HepG2 (cell line): Measurements from ENCODE around the gene BAMBI. TPM values are rescaled to one million over a fixed set of nuclear protein-coding genes. Genes with fewer than 3 reads are reported as not detected.

Source experiments
- ETV6 ChIP-seq: sonication (generic); formaldehyde crosslinking; conservative IDR thresholded peaks from 2 replicates; pipeline ENCODE4 v1.4.0; 2020; ENCODE audit warnings: missing genetic modification reagents
- KDM2A ChIP-seq: sonication (generic); formaldehyde crosslinking; IDR thresholded peaks from 2 replicates; pipeline ENCODE4 v1.4.0; 2020; ENCODE audit warnings: low read depth, missing genetic modification reagents, borderline replicate concordance
- PCBP1 ChIP-seq: fragments of 200-400 bp; formaldehyde crosslinking; IDR thresholded peaks from 2 replicates; pipeline ENCODE4 v1.6.1; 2017; ENCODE audit warnings: mild to moderate bottlenecking, low read depth, low read length, borderline replicate concordance
- POLR2A ChIP-seq, 2 experiments: IDR thresholded peaks; 2 replicates each; pipeline ENCODE4 v1.6.1; 2011; ENCODE audit warnings: low read depth in 2 of 2, low read length in 2 of 2, mild to moderate bottlenecking in 1 of 2, moderate library complexity in 1 of 2; ENCODE audit not compliant: insufficient read depth in 1 of 2
- RBFOX2 ChIP-seq: fragments of 200-400 bp; formaldehyde crosslinking; IDR thresholded peaks from 2 replicates; pipeline ENCODE4 v1.6.1; 2017; ENCODE audit warnings: low read depth, mild to moderate bottlenecking, low read length
- SP4 ChIP-seq: sonication (generic); formaldehyde crosslinking; IDR thresholded peaks from 2 replicates; pipeline ENCODE4 v1.8.1; 2023; ENCODE audit warnings: mild to moderate bottlenecking, missing genetic modification reagents
- SPEN ChIP-seq: sonication (generic); formaldehyde crosslinking; IDR thresholded peaks from 2 replicates; pipeline ENCODE4 v1.5.1; 2020; ENCODE audit warnings: low read depth, mild to moderate bottlenecking, missing genetic modification reagents
- ZNF556 ChIP-seq: sonication (generic); formaldehyde crosslinking; IDR thresholded peaks from 2 replicates; pipeline ENCODE4 v1.4.0; 2020; ENCODE audit warnings: mild to moderate bottlenecking, missing genetic modification reagents, borderline replicate concordance
- ZNF766 ChIP-seq: sonication (generic); formaldehyde crosslinking; IDR thresholded peaks from 2 replicates; pipeline ENCODE4 v1.5.0; 2020; ENCODE audit warnings: missing genetic modification reagents, borderline replicate concordance
- ZNF776 ChIP-seq: sonication (generic); formaldehyde crosslinking; IDR thresholded peaks from 2 replicates; pipeline ENCODE4 v1.4.0; 2020; ENCODE audit warnings: mild to moderate bottlenecking, missing genetic modification reagents
- polyA plus RNA-seq, 8 experiments: library from polyadenylated mRNA; depleted of rRNA in 3 of 8; stranded (reverse) in 7 of 8; unstranded in 1 of 8; fragments of >200 nt; fragmentation: Illumina TruSeq in 4 of 8; extraction: Trizol in 4 of 8; gene quantifications; 2 replicates each; pipeline versions ENCODE4 v1.2.1 to v1.2.3, GENCODE V29; 2011 to 2016; ENCODE audit warnings: low read depth in 4 of 8, missing spikeins in 1 of 8, mixed read lengths in 1 of 8; ENCODE audit not compliant: insufficient read depth in 1 of 8
- total RNA-seq, 5 experiments: library from RNA; depleted of rRNA; stranded (reverse); fragments of >200 nt; fragmentation: Illumina TruSeq; extraction: Trizol; gene quantifications; 2 replicates each; pipeline ENCODE4 v1.2.3, GENCODE V29; 2016; ENCODE audit warnings: low read depth in 1 of 5
- TF ChIP-seq, protein P1 (sequence below), 2 experiments: IDR thresholded peaks; 2 replicates each; pipeline ENCODE4 v1.6.1; 2011 to 2012; ENCODE audit warnings: low read length in 2 of 2, borderline replicate concordance in 1 of 2, low read depth in 1 of 2, mild to moderate bottlenecking in 1 of 2, moderate library complexity in 1 of 2
- TF ChIP-seq, protein P2 (sequence below): IDR thresholded peaks from 2 replicates; pipeline ENCODE4 v1.6.1; 2012; ENCODE audit warnings: inconsistent platforms

The BAMBI gene
- total and polyA plus RNA-seq, 2 of the 13 experiments (the other 11 are each of a cell fraction or from before 2014, with no cell fraction given): 12.0 to 23.6 TPM

DNA sequence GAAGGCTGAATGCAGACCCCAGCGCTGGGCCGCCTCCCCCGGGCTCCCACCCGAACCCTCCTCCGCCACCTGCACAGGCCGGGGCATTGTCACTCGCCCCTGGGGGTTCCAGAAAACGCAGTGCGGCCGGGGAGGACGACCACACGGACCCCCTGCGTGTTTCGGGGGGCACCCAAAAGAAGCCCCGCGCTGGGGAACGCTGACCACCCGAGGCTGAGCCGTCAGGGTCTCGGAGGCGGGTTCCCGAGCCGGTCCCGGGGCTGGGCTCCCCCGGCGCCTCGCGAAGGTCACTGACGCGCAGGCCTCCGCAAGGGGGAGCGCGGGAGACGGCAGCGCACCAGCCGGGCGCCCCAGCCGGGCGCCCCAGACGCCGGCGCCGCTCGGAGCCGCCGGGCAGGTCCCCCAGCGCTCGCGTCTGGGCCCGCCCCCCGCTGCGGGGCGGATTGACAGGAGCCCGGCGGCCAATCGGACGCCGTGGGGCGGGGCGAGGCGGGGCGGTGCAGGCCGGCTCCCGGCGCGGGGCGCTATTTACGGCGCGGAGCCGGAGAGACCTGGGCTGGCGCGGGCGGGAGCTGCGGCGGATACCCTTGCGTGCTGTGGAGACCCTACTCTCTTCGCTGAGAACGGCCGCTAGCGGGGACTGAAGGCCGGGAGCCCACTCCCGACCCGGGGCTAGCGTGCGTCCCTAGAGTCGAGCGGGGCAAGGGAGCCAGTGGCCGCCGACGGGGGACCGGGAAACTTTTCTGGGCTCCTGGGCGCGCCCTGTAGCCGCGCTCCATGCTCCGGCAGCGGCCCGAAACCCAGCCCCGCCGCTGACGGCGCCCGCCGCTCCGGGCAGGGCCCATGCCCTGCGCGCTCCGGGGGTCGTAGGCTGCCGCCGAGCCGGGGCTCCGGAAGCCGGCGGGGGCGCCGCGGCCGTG is at the start of gene BAMBI (continued):
- TF ChIP-seq, protein P1, sequence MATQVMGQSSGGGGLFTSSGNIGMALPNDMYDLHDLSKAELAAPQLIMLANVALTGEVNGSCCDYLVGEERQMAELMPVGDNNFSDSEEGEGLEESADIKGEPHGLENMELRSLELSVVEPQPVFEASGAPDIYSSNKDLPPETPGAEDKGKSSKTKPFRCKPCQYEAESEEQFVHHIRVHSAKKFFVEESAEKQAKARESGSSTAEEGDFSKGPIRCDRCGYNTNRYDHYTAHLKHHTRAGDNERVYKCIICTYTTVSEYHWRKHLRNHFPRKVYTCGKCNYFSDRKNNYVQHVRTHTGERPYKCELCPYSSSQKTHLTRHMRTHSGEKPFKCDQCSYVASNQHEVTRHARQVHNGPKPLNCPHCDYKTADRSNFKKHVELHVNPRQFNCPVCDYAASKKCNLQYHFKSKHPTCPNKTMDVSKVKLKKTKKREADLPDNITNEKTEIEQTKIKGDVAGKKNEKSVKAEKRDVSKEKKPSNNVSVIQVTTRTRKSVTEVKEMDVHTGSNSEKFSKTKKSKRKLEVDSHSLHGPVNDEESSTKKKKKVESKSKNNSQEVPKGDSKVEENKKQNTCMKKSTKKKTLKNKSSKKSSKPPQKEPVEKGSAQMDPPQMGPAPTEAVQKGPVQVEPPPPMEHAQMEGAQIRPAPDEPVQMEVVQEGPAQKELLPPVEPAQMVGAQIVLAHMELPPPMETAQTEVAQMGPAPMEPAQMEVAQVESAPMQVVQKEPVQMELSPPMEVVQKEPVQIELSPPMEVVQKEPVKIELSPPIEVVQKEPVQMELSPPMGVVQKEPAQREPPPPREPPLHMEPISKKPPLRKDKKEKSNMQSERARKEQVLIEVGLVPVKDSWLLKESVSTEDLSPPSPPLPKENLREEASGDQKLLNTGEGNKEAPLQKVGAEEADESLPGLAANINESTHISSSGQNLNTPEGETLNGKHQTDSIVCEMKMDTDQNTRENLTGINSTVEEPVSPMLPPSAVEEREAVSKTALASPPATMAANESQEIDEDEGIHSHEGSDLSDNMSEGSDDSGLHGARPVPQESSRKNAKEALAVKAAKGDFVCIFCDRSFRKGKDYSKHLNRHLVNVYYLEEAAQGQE (IDR thresholded peaks at IDR 0.05; ENCODE audit: borderline replicate concordance in 1 of 2, low read depth in 1 of 2, low read length in 2 of 2): peak in 1 of 2 experiments; percentile 70; a peak in 1 of 4 replicates
- peak; percentile 38; the same call in 1 of the 2 replicates for TF ChIP-seq SPEN (CRISPR knock-in tag)
- TF ChIP-seq, protein P2, sequence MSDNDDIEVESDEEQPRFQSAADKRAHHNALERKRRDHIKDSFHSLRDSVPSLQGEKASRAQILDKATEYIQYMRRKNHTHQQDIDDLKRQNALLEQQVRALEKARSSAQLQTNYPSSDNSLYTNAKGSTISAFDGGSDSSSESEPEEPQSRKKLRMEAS: peak; percentile 54; the same call in 1 of the 2 replicates
- TF ChIP-seq ZNF776 (CRISPR knock-in tag): 0 out of 2 replicates have a peak, but pooled peaks have one; percentile 54
- no peak for TF ChIP-seq PCBP1
- peak; percentile 44; the same call in 1 of the 2 replicates for TF ChIP-seq ZNF556 (CRISPR knock-in tag)
- TF ChIP-seq SP4 (CRISPR knock-in tag): peak; percentile 97
- peak; percentile 27; the same call in 1 of the 2 replicates for TF ChIP-seq KDM2A
- peak; percentile 97 to 98 for TF ChIP-seq POLR2A (IDR thresholded peaks at IDR 0.05; ENCODE audit: insufficient read depth in 1 of 2, low read depth in 2 of 2, low read length in 2 of 2)
- 0 out of 2 replicates have a peak, but pooled peaks have one; percentile 9 for TF ChIP-seq ZNF766 (CRISPR knock-in tag)
- TF ChIP-seq ETV6 (CRISPR knock-in tag): peak; percentile 69; the same call in 1 of the 2 replicates
- TF ChIP-seq RBFOX2: peak; percentile 94
